Measurements from ENCODE around the gene BAHCC1.

Gene BAHCC1

DNA sequence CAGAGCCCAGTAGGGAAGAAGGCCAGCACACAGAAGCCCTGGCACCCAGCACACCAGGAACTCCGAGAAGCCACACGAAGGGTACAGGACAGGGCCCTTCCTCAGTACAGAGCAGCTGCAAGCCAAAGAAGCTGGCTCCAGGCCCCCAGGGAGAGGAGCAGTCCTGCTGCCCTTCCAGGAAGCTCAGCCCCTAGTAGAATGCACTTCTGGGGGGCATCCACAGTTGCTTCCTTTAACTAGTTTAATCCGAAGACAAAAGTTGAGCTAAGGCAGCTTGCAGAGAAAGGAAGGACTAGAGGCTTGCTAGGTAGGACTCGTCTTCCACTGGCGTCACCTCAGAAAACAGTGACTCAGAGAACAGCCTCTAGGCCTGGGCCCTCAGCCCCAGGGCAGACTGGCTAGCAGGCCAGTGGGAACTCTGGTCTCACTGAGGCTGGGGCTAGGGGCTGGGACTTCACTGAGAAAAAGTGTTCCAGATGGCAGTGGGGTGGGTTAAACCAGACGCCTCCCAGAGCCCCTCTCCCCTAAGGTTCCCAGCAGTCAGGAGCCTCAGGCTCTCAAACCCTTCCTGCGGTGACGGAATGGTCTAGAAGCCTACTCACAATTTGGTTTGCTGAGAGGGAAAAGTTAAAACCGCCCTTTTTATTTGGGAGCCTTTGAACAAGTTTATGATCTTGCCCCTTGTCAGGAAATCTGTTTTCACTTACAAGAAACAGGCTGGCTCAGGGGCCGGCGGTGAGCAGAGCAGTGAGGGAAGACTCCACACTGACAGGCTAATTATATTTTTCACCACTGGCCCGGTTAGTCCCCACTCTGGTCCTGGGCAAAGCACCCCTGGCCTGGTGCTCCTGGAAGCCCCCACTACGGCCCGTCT, 75.9 kb downstream of the BAHCC1 start:
- H3K4me3 ChIP-seq (ENCODE audit: control insufficient read depth, low read depth, low read length): no peak overlapping the region
- peak; percentile 49 for DNase-seq (ENCODE audit: low read depth)
- TF ChIP-seq CTCF (conservative IDR thresholded peaks at IDR 0.05; ENCODE audit: control insufficient read depth, insufficient read depth, low read depth, low read length): no peak

DNA sequence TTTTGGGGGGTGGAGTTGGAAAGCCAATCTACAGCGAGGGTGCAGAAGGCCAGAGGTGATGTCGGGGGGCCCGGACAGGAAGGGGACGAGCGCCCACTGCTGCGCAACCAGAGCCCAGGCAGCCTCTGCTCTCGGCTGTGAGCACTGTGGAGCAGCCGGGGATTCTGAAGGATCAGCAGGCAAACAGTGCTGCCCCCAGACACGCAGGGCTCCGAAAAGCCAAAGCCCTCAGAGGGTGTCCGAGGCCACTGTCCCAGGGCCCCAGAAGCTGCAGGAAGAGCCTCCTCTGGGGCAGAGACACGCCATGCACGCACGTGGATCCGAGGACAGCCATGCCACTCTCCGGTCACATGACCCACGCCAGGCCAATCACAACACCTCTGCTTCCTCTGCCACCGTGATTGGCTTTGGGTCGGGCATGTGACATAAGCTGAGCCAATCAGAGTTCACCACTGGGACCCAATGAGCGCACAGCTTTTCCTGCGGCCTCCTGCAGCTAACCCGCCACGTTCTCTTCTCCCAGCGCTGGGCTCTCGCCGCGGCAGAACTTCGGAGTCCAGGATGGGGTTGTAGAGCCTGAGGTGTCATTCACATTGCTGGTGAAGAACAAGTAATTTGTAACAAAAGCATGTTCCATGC, 76.7 kb downstream of the BAHCC1 start:
- TF ChIP-seq CTCF (conservative IDR thresholded peaks at IDR 0.05; ENCODE audit: control insufficient read depth, insufficient read depth, low read depth, low read length): peak; percentile 44
- peak; percentile 94 for DNase-seq (ENCODE audit: low read depth)
- H3K4me3 ChIP-seq (ENCODE audit: control insufficient read depth, low read depth, low read length): peak overlapping the region; percentile 20

GRCh38 chr17:81473019-81473418, 77.8 kb downstream of the BAHCC1 start:
- no peak for TF ChIP-seq CTCF (conservative IDR thresholded peaks at IDR 0.05; ENCODE audit: control insufficient read depth, insufficient read depth, low read depth, low read length)
- no peak for DNase-seq (ENCODE audit: low read depth)
- no peak overlapping the region for H3K4me3 ChIP-seq (ENCODE audit: control insufficient read depth, low read depth, low read length)

DNA sequence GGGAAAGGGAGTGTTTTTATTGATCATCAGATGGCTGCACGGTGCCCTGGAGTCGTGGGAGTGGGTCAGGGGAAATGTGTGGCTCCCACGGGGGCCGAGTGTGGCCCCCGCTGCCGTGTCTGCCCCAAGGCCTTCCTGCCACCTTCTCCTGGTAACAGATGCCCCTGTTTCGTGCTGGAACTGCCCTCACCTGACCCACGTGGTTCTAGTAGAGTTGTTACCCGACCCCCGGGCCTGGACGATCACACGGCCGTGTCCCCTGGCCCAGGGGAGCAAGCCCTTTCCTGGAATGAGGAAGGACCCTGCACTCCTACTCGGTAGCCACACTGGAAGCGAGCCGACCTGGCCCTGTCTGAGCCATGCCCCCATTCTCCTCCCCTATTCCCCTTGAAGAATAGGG, 79.7 kb downstream of the BAHCC1 start:
- no peak for TF ChIP-seq CTCF (conservative IDR thresholded peaks at IDR 0.05; ENCODE audit: control insufficient read depth, insufficient read depth, low read depth, low read length)
- no peak overlapping the region for H3K4me3 ChIP-seq (ENCODE audit: control insufficient read depth, low read depth, low read length)
- no peak for DNase-seq (ENCODE audit: low read depth)

- no peak for TF ChIP-seq CTCF (conservative IDR thresholded peaks at IDR 0.05; ENCODE audit: control insufficient read depth, insufficient read depth, low read depth, low read length)
- no peak for DNase-seq (ENCODE audit: low read depth)
- H3K4me3 ChIP-seq (ENCODE audit: control insufficient read depth, low read depth, low read length): no peak overlapping the region
These were observed 80.8 kb downstream of the BAHCC1 start for GRCh38 chr17:81476097-81476496.

DNA sequence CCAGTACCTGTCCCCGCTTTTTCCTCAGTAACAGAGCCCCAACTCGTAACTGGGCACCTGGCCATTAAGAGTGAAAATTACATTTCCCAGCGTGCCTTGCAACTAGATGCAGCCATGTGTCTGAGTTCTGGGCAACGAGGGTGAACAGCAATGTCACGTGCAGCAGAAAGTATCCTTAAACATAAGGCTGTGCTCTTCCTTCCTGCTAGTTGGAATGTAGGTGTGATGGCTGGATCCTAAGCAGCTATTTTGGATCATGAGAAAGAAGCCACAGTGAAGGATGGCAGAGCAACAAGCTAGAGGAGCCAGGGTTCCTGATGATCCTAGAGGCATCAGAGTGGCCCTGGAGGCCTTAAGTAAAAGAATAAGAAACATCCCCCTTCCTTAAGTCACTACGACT, 81.4 kb downstream of the BAHCC1 start:
- no peak for DNase-seq (ENCODE audit: low read depth)
- TF ChIP-seq CTCF (conservative IDR thresholded peaks at IDR 0.05; ENCODE audit: control insufficient read depth, insufficient read depth, low read depth, low read length): no peak
- no peak overlapping the region for H3K4me3 ChIP-seq (ENCODE audit: control insufficient read depth, low read depth, low read length)

Measured in fibroblast of mammary gland (primary cell).